ENCODE measurements around the gene OSBP2.

The OSBP2 gene

GRCh38 chr22:30858976-30859713, 164.5 kb downstream of the OSBP2 start:
- TF ChIP-seq CTCF (conservative IDR thresholded peaks at IDR 0.05; ENCODE audit: low read length), result no peak
- TF ChIP-seq EZH2phosphoT487 (IDR thresholded peaks at IDR 0.05; ENCODE audit: borderline replicate concordance), result no peak
- no peak overlapping the region for H2AFZ ChIP-seq (ENCODE audit: low read length)
- no peaks in the 10 kb centered on the region for H3F3A ChIP-seq (ENCODE audit: low read depth)
- H3K9me3 ChIP-seq (ENCODE audit: insufficient read depth, low read depth, low read length), result no peaks in the 10 kb centered on the region
- no peak overlapping the region for H3K9ac ChIP-seq (ENCODE audit: low read depth, low read length, poor library complexity, severe bottlenecking)
- no peaks in the 10 kb centered on the region for H3K36me3 ChIP-seq (ENCODE audit: insufficient read depth, low read length)
- H3K9me2 ChIP-seq (replicated peaks; ENCODE audit: low read depth, low read length), result no peaks in the 10 kb centered on the region
- no peak overlapping the region for H3K4me3 ChIP-seq (ENCODE audit: low read length, poor library complexity, severe bottlenecking)
- no peaks in the 10 kb centered on the region for H3K79me2 ChIP-seq (ENCODE audit: insufficient read depth, low read length)
- H3K27me3 ChIP-seq (ENCODE audit: insufficient read depth, low read length, poor library complexity, severe bottlenecking), result no peaks in the 10 kb centered on the region
- H3K4me2 ChIP-seq (ENCODE audit: low read depth, low read length, poor library complexity, severe bottlenecking), result no peak overlapping the region
- no peaks in the 10 kb centered on the region for H3K4me1 ChIP-seq (ENCODE audit: insufficient read depth, low read length, poor library complexity, severe bottlenecking)
- H4K20me1 ChIP-seq (ENCODE audit: insufficient read depth, low read length, poor library complexity, severe bottlenecking), result no peaks in the 10 kb centered on the region

GRCh38 chr22:30859714-30860095, 165.0 kb downstream of the OSBP2 start:
- H3K9me2 ChIP-seq (replicated peaks; ENCODE audit: low read depth, low read length), result no peaks in the 10 kb centered on the region
- no peaks in the 10 kb centered on the region for H3K4me1 ChIP-seq (ENCODE audit: insufficient read depth, low read length, poor library complexity, severe bottlenecking)
- no peak for TF ChIP-seq CTCF (conservative IDR thresholded peaks at IDR 0.05; ENCODE audit: low read length)
- TF ChIP-seq EZH2phosphoT487 (IDR thresholded peaks at IDR 0.05; ENCODE audit: borderline replicate concordance), result no peak
- H3K9me3 ChIP-seq (ENCODE audit: insufficient read depth, low read depth, low read length), result no peaks in the 10 kb centered on the region
- no peaks in the 10 kb centered on the region for H3K27me3 ChIP-seq (ENCODE audit: insufficient read depth, low read length, poor library complexity, severe bottlenecking)
- H4K20me1 ChIP-seq (ENCODE audit: insufficient read depth, low read length, poor library complexity, severe bottlenecking), result no peaks in the 10 kb centered on the region
- H3F3A ChIP-seq (ENCODE audit: low read depth), result no peaks in the 10 kb centered on the region
- no peak overlapping the region for H3K4me3 ChIP-seq (ENCODE audit: low read length, poor library complexity, severe bottlenecking)
- H3K9ac ChIP-seq (ENCODE audit: low read depth, low read length, poor library complexity, severe bottlenecking), result no peak overlapping the region
- no peak overlapping the region for H2AFZ ChIP-seq (ENCODE audit: low read length)
- H3K79me2 ChIP-seq (ENCODE audit: insufficient read depth, low read length), result no peaks in the 10 kb centered on the region
- no peak overlapping the region for H3K4me2 ChIP-seq (ENCODE audit: low read depth, low read length, poor library complexity, severe bottlenecking)
- no peaks in the 10 kb centered on the region for H3K36me3 ChIP-seq (ENCODE audit: insufficient read depth, low read length)

- no peak for TF ChIP-seq EZH2phosphoT487 (IDR thresholded peaks at IDR 0.05; ENCODE audit: borderline replicate concordance)
- no peak for TF ChIP-seq CTCF (conservative IDR thresholded peaks at IDR 0.05; ENCODE audit: low read length)
- no peak overlapping the region for H3K4me3 ChIP-seq (ENCODE audit: low read length, poor library complexity, severe bottlenecking)
- H3K4me2 ChIP-seq (ENCODE audit: low read depth, low read length, poor library complexity, severe bottlenecking), result no peak overlapping the region
- H3K36me3 ChIP-seq (ENCODE audit: insufficient read depth, low read length), result no peaks in the 10 kb centered on the region
- no peaks in the 10 kb centered on the region for H3K4me1 ChIP-seq (ENCODE audit: insufficient read depth, low read length, poor library complexity, severe bottlenecking)
- no peaks in the 10 kb centered on the region for H3K9me3 ChIP-seq (ENCODE audit: insufficient read depth, low read depth, low read length)
- no peak overlapping the region for H2AFZ ChIP-seq (ENCODE audit: low read length)
- no peaks in the 10 kb centered on the region for H3K9me2 ChIP-seq (replicated peaks; ENCODE audit: low read depth, low read length)
- no peaks in the 10 kb centered on the region for H3K27me3 ChIP-seq (ENCODE audit: insufficient read depth, low read length, poor library complexity, severe bottlenecking)
- H4K20me1 ChIP-seq (ENCODE audit: insufficient read depth, low read length, poor library complexity, severe bottlenecking), result no peaks in the 10 kb centered on the region
- no peaks in the 10 kb centered on the region for H3K79me2 ChIP-seq (ENCODE audit: insufficient read depth, low read length)
- no peaks in the 10 kb centered on the region for H3F3A ChIP-seq (ENCODE audit: low read depth)
- no peak overlapping the region for H3K9ac ChIP-seq (ENCODE audit: low read depth, low read length, poor library complexity, severe bottlenecking)
Measured at GRCh38 chr22:30860176-30861105, 165.8 kb downstream of the OSBP2 start.

Data from Loucy (cell line).